Heart left ventricle (tissue), 13 donors: ENCODE data around the gene CLEC16A.

Experiments
- POLR2A ChIP-seq, 2 donors: fragments of 450-650 bp; IDR thresholded peaks; one replicate each; pipeline ENCODE4 v1.6.1; 2017; ENCODE audit warnings: antibody characterized with exemption in 2 of 2, mild to moderate bottlenecking in 2 of 2, moderate library complexity in 2 of 2
- TF ChIP-seq, protein P1 (sequence below), 12 donors: fragments of 200-600 bp; sonication (generic) in 4 of 12; IDR thresholded peaks; one replicate each; pipeline versions ENCODE4 v1.5.0 to v1.8.0; 2018 to 2022; ENCODE audit warnings: antibody characterized with exemption in 12 of 12, mild to moderate bottlenecking in 5 of 12
- donor health status: ischemic (EF 13 %, LVEDD 7.1; RV severe dilation, severe dysfunction).
- donor health status: DM: no; HTN: yes; CAD: no.
- donor health status: DM: no; HTN: no; CAD: no.
- donor health status: ischemic (EF 25% LVEDD 6.9; RV normal size, moderate dysfunction).
- donor health status: ischemic (EF 25% LVEDD 5.7; RV mildly dilated, moderate dysfunction).
- donor health status: ischemic (EF 35%, LVEDD 5.7; RV mildly dilated, moderate dysfunction).
- donor health status: nonischemic (EF 11% LVEDD 7.7; RV severe dilation, severe dysfunction).
- donor health status: DM: yes; HTN: yes; CAD: no.
- donor health status: PGD.
- donor health status: ischemic (EF 29% LVEDD 5.4; RV normal size, mild dysfunction).
- donor health status: nonischemic (EF 23%, LVEDD 6.1; RV moderate dilation, normal function).

DNA sequence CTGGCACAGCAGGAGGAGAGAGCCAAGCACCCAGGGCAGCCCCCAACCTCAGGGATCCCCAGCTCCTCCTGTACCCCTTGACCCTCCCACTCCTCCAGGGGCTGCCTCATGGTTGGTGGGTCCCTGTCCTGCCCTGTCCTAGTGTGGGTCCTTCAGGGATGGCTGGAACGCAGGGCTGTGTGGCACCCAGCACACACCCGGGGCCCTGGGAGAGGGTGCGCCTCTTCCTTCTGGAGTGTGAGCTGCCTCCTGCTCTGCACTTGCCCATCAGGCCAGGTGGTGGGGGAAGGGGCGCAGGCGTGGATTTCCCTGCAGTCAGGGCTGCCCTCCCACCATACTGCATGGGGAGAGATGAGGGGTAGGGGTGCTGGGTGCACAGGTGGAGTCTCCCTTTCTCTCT is 269.0 kb downstream of the CLEC16A start:
- TF ChIP-seq, protein P1, sequence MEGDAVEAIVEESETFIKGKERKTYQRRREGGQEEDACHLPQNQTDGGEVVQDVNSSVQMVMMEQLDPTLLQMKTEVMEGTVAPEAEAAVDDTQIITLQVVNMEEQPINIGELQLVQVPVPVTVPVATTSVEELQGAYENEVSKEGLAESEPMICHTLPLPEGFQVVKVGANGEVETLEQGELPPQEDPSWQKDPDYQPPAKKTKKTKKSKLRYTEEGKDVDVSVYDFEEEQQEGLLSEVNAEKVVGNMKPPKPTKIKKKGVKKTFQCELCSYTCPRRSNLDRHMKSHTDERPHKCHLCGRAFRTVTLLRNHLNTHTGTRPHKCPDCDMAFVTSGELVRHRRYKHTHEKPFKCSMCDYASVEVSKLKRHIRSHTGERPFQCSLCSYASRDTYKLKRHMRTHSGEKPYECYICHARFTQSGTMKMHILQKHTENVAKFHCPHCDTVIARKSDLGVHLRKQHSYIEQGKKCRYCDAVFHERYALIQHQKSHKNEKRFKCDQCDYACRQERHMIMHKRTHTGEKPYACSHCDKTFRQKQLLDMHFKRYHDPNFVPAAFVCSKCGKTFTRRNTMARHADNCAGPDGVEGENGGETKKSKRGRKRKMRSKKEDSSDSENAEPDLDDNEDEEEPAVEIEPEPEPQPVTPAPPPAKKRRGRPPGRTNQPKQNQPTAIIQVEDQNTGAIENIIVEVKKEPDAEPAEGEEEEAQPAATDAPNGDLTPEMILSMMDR (IDR thresholded peaks at IDR 0.05), result no peak
- TF ChIP-seq POLR2A (IDR thresholded peaks at IDR 0.05), result no peak
